Measurements from ENCODE around the gene HOXB3.

DNA sequence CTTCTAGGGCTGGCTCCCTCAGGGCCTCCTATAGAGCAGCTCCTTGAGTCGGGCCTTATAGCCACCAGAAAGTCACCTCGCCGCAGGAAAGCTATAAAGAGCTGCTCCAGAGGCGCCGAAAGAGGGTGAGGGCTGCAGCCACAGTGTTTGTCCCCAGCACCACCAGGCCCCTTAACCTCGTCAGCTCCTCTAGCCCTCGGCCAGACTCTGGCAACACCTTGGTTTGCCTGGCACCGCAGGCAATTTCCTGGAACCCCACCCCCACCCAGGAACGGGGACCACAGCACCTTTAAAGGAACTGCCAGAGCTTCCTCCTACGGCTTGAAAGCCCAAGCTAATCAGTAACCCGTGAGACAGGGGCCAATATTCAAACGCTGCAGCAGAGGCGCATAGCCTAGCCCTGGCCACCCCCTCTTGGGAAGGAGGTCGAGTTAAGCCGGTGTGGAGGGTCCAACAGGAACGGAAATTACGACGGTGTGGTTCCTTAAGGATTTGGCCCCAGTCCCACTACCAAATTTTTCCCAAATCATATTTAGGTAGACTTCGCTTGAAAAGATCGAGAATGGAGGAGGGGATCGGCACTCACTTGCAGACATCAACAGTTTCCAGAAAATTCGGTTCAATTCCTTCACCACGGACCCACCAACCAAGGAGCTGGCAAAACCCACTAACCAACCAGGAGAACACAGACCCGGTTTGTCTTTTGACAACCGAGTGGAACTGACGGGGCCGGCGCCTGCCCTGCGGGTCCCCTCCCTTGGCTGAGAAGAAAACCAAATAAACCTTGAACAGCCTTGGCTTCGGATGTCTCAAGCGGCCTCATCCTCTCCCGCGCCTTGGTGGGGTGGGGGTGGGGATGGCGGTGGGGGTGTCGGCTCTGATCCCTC is 11.7 kb upstream of the HOXB3 start:
- no peak for TF ChIP-seq POLR2A (IDR thresholded peaks at IDR 0.05)
- TF ChIP-seq, protein P1, sequence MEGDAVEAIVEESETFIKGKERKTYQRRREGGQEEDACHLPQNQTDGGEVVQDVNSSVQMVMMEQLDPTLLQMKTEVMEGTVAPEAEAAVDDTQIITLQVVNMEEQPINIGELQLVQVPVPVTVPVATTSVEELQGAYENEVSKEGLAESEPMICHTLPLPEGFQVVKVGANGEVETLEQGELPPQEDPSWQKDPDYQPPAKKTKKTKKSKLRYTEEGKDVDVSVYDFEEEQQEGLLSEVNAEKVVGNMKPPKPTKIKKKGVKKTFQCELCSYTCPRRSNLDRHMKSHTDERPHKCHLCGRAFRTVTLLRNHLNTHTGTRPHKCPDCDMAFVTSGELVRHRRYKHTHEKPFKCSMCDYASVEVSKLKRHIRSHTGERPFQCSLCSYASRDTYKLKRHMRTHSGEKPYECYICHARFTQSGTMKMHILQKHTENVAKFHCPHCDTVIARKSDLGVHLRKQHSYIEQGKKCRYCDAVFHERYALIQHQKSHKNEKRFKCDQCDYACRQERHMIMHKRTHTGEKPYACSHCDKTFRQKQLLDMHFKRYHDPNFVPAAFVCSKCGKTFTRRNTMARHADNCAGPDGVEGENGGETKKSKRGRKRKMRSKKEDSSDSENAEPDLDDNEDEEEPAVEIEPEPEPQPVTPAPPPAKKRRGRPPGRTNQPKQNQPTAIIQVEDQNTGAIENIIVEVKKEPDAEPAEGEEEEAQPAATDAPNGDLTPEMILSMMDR (IDR thresholded peaks at IDR 0.05): no peak
